Glomerular visceral epithelial cell (primary cell): ENCODE data around the gene TRIM24.
"Not testable (repeated sequence)": the region's sequence is repeated elsewhere in the genome, so short reads cannot be mapped to it uniquely, and the experiment has no call there.

Experiments
- DNase-seq: peaks from one replicate; pipeline ENCODE4 v3.0.0-alpha.2; 2016; ENCODE audit errors: extremely low spot score

Gene TRIM24

DNA sequence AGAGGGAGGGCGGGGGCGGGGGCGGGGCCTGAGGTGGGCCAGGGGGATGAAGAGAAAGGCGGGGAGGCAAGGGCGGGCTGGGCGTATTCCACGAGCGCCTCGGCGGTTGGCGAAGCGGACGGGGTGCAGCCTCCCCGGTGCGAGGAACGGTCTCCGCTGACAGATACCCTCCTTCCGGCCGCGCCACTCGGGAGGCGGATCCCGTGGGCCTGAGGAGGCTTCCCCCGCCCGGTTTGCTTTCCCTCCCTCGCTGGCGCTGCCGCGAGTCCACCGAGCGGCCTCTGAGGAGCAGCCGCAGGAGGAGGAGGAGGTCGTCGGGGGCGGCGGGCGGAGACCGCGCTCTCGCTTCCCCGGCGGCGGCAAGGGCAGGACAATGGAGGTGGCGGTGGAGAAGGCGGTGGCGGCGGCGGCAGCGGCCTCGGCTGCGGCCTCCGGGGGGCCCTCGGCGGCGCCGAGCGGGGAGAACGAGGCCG lies at the start of gene TRIM24:
TSS of gene TRIM24 (plus strand) at position 84 of the 473 bp plus-strand sequence. CDS start at position 374, 290 bp downstream.
- DNase-seq: peak; percentile 98

DNA sequence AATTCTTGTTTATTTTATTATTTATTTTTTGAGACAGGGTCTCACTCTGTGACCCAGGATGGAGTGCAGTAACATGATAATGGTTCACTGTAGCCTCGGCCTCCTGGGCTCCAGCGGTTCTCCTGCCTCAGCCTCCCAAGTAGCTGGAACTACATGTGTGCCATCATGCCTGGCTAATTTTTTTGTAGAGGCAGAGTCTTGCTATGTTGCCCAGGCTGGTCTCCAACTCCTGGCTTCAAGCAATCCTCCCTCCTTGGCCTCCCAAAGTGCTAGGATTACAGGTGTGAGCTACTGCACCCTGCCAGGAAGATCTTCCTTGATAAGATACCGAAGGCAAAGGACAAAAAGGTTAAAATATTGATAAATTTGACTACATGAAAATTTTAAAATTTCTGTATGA lies 48.0 kb upstream of the TRIM24 start:
- DNase-seq: not testable (repeated sequence)

DNA sequence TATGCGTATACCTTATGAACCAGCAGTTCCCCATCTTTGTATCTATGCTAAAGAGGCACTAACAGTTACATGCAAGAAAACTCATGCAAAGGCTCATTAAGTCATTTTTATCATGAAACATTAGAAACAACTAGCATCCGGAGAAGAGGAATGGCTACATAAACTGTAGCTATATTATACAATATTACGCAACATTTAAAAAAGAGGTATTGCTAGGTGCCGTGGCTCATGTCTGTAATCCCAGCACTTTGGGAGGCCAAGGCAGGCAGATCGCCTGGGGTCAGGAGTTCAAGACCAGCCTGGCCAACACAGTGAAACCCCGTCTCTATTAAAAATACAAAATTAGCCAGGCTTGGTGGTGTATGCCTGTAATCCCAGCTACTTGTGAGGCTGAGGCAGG lies 47.1 kb upstream of the TRIM24 start:
- not testable (repeated sequence) for DNase-seq

DNA sequence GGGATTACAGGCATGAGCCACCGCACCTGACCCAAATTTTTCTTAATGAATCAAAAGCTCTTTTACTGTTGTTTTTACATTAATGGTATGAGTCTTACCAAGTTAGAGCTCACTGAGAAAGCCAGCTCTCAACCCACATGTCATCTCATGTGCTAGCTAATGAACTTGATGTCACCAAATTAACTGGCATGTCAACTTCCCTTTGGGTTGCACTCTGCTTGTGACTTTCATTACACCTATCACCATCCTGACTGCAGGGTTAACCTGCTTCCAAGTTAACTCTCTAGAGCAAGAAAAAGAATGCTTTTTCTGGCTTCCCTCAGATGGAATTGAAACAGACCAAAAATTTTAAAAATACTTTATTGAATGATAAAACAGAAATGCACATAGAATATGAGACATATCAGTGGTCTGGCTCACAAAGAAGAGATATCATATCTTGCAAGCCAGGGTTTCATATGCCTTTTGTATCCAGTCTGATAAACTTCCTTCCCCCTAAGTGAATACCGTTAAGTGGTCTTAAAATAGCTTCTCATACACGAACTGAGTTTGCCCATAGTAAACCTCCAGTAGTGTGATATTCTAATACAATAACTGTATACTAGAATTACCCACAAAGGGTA lies 42.9 kb upstream of the TRIM24 start:
- no peak for DNase-seq

DNA sequence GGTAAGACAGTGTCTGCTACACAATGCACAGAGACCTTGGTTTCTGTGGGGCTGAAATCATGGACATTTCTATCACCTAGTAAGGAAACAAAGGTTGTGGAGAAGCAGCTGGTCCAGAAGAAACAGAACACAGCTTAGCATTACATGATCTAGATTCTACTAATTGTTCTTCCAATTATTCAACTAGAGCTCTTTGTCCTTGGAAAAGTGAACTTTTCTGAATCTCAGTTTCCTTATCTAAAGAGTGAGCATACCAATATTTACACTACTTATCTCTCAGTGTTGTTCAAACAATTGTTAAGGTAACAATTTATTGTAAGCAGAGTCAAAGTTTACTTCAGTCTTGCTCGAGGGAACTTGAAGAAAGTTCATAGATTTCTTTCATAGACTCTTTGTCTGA lies 42.3 kb upstream of the TRIM24 start:
- no peak for DNase-seq

DNA sequence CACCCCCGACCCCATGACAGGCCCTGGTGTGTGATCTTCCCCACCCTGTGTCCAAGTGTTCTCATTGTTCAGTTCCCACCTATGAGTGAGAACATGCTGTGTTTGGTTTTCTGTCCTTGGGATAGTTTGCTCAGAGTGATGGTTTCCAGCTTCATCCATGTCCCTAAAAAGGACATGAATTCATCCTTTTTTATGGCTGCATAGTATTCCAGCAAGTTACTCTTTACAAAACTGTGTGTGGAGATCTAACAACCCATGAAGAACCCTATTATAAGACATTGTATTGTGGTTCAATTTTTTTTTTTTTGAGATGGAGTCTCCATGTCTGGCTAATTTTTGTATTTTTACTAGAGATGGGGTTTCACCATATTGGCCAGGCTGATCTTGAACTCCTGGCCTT lies 41.7 kb upstream of the TRIM24 start:
- not testable (repeated sequence) for DNase-seq

DNA sequence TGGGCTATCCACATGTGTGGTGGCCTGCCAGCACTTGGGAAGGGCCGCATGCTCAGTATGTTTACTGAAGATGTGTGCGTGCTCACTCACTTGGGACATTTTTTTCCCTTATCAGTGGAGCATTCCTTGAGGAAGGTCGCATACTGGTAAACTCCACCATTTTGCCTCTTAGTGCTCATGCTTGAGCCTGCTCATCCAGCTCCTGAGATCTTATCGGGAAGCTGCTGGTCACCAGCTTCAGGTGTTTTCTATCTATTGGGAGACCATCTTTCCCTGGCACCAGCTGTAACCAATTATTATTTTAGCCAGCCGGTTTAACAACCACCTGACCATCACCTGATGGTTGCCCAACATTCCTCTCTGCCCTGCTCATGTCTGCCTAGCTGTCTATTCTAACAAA lies 35.0 kb upstream of the TRIM24 start:
- no peak for DNase-seq

DNA sequence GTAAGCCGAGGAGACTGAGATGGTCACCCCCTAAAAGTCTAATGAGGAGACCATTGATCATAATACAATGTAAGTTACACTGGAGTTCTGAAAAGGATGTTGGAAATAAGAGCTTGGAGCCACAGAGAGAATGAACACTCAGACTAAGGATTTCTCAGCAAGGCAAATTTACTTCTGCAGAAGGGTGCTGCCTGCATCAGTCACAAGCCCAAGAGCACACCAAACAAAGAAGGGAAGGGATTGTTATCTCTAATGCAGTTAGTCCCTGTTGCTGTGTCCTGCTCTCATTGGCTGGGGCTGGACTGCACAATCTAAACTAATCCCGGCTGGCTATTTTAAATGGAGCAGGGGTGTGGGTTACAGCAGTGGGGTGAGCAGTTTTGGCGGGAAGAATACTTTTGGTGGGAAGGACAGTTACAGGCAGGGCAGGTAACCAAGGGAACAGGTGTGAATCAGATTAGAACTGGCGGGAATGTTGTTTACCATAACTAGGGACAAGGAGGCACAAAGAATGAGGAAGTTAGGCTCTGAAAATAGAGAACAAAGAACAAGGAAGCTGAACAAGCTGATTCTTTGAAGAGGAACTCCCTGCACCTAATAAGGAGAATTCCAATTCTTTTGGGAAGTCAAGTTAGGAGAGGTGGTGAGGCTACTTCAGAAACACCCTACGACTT lies 30.3 kb upstream of the TRIM24 start:
- no peak for DNase-seq

DNA sequence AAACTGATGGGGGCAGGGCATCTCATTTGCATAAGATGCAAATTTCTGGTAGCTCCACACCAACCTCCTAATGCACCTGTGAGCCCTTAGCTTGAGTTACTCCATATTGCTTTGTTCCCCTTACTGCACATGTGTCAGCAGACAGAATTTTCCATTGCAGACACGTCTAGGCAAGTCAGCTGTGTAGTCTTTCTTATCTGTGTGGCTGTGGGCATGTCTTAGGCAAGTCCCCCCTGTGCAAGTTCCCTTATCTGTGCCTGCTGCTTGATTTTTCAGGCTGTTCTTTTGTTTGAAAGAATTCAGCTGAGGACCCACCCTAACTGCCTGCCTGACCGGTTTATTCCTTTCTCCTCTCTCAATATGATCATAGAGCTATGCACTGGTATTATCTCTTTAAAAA lies 28.5 kb upstream of the TRIM24 start:
- no peak for DNase-seq

DNA sequence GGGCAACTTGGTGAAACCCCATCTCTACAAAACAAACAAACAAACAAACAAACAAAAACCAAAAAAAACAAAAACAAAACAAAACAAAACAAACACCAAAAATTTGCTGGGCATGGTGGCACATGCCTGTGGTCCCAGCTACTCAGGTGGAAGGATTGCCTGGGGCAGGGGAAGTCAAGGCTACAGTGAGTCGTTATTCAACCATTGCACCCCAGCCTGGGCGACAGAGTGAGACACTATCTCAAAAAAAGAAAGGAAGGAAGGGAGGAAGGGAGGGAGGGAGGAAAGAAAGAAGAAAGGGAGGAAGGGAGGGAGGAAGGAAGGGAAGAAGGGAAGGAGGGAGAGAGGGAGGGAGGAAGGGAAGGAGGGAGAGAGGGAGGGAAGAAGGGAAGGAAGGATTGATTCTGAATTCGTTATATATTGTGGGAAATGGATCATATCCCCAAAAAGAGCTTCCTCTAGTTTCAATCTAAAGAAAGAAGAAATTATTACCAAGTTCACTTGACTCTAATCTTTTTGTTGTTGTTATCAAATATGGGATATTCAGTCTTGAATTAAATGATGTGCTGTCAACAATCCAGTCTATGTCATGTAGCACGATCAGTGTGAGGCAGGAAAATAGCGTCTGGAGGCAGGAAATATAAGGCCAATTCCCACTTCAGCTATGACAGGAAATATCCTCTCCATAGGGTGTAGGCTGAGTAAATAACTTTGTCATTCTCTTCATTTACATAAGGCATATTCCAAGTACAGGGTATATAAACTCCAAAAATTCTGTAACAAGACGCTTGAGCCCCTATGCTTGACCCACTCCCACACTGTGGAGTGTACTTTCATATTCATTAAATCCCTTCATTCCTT lies 26.2 kb upstream of the TRIM24 start:
- no peak for DNase-seq

DNA sequence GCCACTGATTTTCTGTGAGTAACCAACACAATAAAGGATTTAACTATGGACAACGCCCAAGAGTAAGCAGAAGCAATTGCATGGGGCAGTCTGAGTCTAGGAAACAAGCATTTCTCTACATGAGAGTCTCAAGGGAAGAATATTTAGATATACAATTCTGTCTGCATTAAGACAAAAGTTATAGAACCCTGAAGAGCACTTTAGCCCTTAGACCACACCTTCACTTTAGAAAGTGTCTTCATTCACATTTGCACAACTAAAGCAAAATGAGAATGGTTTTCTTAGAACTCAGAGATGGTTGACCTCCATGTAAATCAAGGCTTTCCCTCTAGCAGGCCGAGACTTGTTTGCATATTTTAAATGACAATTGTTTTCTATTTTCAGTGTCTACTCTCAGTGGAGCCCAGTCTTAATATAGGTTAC lies 25.5 kb upstream of the TRIM24 start:
- no peak for DNase-seq

DNA sequence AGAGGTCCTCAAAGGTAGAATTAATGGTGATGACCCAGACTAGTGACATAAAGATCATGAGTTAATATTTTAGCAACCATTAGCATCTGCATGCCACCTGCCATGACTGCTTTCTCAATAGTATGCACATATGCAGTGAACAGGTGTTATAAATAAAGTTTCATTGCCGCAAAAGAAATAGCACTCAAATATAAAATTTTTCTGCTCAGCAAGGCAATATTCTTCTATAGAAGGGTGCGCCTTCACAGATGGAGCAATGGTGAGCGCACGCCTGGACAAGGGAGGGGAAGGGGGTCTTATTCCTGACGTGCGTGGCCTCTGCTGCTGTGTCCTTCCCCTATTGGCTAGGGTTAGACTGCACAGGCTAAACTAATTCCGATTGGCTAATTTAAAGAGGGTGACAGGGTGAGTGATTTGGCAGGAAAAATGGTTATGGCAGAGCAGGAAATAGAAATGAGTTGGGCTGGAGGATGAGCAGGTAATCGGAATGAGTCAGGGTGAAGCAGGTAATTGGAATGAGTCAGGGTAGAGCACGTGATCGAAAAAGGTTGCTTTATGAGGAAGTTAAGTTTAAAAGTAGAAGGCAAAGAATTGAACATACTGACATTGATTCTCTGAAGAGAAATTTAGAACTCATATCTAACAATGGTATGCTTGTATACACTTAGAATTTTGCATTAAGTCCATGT lies 24.7 kb upstream of the TRIM24 start:
- DNase-seq: no peak

DNA sequence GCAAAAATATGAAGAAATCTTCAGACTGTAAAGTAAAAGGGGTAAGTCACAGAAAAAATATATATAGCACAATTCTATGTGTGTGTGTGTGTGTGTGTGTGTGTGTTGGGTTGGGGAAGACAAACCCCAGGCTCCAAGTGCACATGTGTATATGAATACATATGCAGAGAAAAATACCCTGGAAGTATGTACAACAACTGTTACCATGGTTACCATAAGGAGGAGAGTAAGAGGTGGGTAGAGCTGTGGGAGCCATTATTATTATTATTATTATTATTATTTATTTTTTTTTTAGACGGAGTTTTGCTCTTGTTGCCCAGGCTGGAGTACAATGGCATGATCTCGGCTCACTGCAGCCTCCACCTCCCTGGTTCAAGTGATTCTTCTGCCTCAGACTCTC lies 23.7 kb upstream of the TRIM24 start:
- DNase-seq: no peak

DNA sequence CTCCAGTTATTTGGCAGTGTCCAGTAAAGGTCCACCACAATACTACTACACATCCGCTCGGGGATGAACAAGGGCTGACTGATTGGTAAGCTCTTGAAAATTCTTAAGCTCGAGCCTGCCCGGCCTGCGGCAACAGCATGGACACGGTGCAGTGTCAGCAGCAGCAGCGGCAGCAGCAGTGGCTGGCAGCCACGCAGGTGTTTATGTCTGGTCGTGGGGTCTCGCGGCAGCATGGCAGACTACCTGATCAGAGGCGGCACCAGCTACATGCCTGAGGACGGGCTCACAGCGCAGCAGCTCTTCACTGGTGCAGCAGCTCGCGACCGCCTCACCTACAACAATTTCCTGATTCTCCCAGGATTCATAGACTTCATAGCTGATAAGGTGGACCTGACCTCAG lies 19.6 kb upstream of the TRIM24 start:
- DNase-seq: no peak

DNA sequence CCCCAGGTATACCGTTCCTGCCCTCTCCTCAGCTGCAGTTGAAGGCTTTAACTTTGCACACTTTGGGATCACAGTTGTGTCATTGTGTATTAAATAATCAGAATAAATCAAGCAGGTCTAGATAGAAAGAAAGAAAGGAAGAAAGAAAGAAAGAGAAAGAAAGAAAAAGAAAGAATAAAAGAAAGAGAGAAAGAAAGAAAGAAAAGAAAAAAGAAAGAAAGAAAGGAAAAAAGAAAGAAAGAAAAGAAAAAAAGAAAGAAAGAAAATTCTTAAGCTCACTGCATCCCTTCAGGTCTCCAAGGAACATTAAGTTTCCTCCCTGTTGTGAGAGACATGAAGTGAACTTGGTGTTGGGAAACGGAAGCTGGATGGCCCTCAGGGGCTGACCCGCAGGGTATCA lies 17.2 kb upstream of the TRIM24 start:
- DNase-seq: no peak

DNA sequence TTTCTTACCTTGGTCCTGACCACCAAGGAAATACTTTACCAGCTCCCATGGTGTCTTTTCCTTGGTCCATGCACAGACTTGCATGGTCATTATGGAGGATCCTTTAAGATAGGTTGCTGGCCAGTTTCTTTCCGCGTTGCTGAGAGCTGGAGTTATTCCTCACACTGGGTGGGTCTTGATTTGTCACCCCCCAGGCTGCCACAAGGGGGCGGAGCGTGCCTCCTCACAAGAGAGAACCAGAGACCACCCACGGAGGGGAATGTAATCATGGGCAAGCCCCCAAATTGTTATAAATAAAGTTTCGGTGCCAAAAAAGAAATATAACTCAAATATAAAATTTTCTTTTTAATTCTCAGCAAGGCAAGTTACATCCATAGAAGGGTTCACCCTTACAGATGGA lies 10.5 kb upstream of the TRIM24 start:
- DNase-seq: no peak

DNA sequence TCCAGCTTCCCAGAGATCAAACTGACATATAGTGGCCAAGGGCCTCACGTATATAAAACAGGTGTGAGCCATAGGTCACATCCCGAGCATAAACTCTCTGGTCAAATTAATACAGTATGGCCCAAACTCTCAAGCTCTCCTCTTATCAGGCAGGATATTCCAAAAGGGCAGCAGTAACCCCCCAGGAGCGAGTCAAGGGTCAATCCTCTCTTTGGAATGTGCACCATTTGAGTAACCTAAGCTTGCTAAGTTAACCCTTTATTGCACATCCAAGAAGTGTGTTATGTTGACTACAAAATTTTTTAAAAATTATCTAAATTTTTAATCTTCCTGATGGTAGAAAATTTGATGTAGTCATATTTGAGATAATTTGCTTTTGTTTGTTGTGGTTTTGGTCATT lies 4.5 kb upstream of the TRIM24 start:
- DNase-seq: no peak

DNA sequence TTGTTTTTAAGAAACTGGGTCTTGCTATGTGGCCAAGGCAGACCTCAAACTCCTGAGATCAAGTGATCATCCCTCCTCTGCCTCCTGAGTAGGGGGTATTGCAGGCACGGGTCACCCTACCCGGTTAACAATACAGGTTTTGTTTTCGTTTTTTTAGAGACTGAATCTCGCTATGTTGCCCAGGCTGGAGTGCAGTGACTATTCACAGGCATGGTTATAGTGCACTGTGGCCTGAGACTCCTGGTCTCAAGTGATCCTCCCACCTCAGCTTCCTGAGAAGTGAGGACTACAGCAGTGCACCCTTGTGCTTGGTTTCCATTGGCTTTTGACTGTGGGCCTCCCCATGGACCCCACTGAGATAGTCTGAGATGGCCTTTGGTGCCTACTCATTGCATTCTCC lies 3.8 kb upstream of the TRIM24 start:
- DNase-seq: no peak

DNA sequence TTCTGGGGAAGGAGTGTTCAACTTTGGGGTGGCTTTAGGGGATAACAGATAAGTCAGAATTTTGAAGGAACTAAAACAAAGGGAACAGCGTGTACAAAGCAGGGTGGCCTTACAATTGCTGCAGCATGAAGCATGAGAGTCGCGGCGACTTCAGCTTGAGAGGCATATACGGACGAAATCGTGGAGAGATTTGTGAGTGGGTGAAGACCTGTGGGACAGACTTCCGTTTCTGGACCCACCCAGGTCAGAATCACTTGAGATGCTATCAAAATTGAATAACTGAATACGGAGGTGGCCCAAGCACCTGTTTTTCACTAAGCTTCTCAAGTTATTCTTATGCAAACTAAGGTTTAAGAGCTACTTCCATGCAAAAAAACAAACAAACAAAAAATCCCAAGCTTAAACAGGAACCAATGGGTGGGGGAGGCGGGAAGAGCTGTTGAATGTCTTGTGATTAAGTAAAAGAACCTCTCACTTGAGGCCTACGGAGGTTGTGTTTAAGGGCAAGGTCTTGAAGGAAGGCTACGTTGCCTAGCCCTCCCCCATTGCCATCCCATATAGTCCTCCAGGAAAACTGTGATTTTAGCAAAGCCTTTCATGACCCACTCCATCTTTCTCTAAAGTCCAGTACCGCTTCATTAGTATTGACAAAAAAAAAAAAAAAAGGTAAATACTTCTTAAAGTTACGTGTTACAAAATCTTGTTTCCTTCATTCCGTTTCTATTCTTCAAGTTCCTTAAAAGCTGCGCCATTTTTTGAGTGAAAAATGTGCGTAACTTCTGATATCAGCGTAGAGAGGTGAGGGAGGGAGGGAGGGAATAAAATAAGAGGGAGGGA lies 1.3 kb upstream of the TRIM24 start:
- no peak for DNase-seq

DNA sequence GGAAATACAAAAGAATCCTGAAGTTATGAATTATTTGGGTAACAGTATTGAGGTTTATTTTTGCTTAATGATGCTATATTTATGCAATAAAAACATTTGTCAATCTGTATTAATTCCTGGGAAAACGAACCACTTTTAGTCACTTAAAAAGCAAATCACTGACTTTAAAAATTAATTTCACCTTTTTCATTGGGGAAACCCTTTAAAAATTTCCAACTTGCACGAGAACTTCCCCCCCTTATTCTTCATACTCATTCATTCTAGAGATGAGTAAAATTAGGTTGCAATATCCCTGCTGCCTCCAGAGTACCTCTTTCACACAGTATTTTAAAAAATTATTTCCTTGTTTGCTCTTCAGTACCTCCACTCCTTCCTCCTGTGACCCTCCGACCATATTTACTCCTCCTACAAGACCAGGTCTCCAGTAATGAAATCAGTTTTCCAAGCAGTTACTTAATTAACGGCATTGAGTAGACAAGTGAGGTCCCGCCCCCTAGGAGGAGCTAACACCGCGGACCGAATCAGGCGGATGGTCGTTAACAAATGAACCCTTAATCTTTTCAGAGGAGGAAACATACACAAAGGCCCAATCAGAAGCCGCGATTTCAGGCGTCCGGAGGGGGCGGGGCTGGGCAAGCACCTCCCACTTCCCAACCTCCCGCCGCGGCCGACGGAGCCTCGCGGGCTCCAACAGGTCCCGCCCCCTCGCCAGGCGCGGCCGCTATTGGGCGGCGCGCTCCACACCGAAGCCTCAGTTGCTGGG lies 465 bp upstream of the TRIM24 start:
- DNase-seq: no peak
